Kidney capillary endothelial cell (primary cell): Measurements from ENCODE around the gene ANKRD36C.
"Not testable (repeated sequence)": the region's sequence is repeated elsewhere in the genome, so short reads cannot be mapped to it uniquely, and the experiment has no call there.

Source experiments
- DNase-seq: peaks from one replicate; pipeline ENCODE4 v3.0.0-alpha.2; 2018; ENCODE audit warnings: low spot score

The ANKRD36C gene

DNA sequence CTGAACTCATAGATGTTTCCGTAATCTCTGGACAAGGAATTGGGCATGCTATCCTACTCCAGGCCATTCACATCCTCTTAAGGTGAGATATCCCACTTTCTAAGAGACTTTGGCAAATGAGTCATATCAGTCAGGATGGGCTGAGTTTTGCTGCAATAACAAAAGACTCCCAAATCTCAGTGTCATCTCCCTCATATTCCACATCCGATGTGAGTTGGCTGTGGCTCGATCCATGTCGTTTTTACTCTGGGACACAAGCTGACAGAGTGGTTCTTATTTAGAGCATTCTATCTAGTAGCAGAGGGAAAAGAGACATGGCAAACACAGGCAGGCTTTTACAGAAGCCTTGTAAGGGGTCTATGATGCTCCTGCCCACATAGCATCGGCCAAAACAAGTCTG lies 14.6 kb upstream of the ANKRD36C start:
- DNase-seq: not testable (repeated sequence)

DNA sequence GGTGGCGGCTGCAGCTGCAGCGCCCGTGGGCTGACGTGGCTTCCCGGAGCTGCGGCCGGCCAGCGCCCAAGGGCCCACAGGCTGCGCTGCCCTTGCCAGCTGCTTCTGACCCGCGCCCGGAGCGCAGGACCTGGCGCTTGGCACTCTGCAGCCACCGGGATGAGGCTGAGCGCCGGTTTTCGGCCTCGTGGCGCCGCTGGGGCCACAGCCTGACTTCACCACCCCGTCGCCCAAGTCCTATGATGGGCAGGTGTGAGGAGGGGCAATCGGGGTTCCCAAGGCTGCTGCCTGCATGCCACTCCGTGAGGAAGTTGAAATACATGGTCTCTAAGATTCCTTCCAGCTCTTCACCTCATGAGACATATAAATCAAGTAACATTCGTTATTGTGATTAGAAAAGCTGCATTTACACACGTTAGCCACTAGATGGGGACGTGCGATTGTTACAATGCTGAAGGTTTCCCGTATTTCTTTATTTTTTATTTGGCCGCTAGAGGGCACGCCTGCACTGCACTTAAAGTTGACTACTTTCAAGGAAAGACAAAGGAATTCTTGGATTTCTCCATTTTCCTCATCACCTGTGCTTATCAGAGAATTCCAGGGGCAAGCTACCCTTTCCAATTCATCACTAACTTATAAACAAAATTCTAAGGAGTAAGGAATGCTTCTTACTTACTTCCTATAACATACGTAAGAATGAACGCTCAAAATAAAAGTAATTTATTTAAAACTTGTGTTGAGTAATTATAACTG lies 1.1 kb upstream of the ANKRD36C start:
- peak; percentile 38 for DNase-seq

DNA sequence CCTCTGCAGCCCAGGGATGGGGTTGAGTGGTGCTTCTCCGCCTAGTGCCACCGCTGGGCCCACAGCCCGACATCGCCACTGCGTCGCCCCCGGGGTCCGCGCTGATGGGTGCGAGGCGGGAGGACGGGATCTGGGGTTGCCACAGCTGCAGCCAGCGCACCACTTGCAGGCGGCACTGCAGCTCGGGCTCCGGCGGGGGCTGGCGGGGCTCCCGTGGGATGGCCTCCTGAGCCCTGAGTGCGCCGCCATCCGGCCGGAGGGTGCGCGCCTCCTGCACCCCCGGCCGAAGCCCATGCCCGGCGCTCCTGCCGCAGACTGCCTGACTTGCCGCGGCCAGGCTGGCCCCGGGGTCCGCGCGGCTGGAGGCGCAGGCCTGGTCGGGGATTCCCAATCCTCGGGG lies 478 bp upstream of the ANKRD36C start:
- not testable (repeated sequence) for DNase-seq

DNA sequence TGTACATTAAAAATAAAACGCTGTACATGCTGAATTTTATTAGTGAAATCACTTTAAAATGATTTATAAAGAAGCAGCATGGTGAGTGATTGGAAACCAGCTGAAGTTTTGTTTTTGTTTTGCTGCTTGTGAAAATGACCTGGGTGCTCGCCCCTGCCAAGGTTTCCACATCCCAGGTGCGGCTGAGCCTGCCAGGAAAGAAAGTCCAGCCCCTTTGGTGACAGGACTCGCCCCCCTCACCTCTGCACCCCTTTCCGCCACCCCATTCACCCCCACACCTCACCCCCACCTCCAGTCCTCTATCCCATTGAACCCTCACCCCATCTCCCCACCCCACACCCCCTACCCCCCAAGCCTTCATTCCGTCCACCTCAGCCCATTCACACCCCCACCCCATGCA lies 740 bp downstream of the ANKRD36C start:
- DNase-seq: not testable (repeated sequence)

DNA sequence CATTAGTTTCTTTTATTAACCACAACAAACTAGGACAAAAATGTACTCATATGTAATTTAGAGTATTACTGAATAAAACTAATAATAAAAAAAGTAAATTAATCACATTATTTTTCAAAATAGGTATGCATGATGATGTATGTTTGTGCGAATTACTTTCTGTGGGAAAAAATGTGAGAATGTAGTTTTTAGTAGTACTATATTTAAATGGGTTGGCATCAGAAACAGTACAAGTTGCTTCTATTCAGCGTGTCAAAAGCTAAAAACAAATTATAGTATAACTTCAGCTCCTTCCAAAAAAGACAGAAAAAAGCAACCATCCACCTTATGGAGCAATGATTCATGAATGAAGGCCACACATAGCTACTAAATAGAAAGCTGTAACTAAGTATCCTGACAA lies 40.0 kb downstream of the ANKRD36C start:
- DNase-seq: not testable (repeated sequence)

DNA sequence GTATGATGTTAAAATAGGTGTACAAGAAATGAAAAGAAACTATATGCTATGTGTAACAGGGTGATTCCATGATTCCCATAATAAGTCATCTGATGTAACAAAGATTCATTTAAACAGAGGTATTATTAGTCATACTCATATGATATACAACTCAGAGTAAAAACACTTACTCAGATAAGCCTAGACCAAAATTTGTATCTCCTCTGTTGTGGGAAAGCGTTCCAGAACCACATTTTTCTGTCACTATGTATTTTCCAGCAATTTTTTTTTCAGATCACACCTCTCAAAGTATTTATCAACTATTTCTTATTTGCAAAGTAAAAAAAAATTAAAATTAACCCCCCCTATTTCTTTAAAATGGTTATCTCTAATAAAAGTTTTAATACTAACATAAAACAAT lies 43.6 kb downstream of the ANKRD36C start:
- not testable (repeated sequence) for DNase-seq

DNA sequence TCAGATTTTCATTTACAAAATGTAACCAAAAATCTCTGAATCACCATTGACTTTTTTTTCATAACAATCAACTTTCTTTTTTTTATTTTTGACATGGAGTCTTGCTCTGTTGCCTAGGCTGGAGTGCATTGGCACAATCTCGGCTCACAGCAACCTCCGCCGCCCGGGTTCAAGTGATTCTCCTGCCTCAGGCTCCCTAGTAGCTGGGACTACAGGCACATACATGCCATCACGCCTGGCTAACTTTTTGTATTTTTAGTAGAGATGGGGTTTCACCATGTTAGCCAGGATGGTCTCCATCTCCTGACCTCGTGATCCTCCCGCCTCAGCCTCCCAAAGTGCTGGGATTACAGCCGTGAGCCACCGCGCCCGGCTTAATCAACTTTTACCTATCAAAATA lies 51.7 kb downstream of the ANKRD36C start:
- DNase-seq: not testable (repeated sequence)

DNA sequence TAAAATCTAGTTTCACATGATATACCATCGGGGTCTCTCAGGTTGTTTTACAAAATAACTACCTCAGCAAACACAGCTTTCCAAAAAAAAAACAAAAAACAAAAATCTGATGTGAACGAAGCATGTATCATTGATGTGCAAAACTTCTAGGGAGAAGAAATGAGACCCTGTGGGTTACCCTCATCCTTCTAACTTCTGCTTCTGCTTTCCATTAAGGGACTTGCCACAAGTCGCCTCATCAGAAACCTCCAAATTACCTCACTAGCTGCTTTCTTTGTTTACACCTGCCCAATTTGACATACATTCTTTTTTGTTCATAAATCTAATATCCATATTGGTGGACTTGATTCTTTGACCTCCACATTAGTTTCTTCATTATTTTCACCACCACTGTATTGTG lies 60.9 kb downstream of the ANKRD36C start:
- not testable (repeated sequence) for DNase-seq

DNA sequence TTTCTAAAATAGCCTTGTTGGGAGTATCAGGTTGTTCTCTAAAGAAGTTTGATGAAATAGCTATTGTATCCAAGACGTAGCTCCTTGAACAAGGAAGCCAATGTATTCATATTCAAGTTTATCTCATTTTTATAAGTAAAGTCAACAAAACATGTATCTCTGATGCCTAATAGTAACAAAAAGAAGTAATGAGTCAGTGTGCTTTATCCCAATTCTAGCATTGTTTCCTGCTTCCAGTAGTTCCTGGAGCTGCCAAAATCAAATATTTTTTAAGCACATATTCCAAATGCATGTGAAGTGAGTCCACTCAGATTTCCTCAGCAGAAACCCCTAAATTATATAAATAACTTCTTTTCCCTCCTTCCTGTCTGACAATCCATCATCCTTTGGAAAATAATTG lies 74.6 kb downstream of the ANKRD36C start:
- DNase-seq: not testable (repeated sequence)

DNA sequence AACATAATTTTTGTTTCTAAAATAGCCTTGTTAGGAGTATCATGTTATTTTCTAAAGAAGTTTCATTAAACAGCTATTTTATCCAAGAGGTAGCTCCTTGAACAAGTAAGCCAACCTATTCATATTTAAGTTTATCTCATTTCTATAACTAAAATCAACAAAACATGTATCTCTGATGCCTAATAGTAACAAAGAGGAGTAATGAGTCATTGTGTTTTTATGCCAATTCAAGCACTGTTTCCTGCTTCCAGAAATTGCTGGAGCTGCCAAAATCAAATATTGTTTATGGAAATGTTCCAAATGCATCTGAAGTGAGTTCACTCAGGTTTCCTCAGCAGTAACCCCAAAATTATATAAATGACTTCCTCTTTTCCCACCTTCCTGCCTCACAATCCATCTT lies 76.5 kb downstream of the ANKRD36C start:
- not testable (repeated sequence) for DNase-seq

DNA sequence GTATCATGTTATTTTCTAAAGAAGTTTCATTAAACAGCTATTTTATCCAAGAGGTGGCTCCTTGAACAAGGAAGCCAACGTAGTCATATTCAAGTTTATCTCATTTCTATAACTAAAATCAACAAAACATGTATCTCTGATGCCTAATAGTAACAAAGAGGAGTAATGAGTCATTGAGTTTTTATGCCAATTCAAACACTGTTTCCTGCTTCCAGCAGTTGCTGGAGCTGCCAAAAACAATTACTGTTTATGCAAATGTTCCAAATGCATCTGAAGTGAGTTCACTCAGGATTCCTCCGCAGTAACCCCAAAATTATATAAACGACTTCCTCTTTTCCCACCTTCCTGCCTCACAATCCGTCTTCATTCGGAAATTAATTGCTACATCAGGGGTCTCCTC lies 80.2 kb downstream of the ANKRD36C start:
- peak; percentile 64 for DNase-seq

DNA sequence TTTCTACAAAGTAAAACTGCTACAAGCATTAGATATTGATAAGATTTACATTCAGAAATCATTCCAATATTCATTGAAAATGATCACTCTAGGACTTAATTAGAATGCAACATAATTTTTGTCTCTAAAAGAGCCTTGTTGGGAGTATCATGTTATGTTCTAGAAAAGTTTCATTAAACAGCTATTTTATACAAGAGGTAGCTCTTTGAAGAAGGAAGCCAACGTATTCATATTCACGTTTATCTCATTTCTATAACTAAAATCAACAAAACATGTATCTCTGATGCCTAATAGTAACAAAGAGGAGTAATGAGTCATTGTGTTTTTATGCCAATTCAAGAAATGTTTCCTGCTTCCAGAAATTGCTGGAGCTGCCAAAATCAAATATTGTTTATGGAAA lies 97.2 kb downstream of the ANKRD36C start:
- not testable (repeated sequence) for DNase-seq

DNA sequence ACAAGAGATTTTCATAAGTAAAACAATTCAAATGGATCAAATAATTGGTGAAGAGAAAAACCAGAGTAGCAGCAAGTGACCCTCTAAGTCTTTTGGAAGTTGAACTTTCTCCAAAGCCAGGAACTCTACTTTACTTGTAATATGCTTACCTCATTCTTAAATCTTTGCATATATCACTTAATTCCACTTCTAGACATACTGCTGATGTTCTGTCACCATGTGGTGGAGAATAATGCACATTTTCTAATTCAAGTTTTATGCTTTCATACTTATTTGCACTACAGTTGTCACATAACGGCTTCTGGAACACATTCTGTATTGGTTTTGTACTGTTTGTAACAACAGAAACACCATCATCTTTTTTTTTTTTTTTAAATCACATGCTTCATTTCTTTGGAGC lies 123.7 kb downstream of the ANKRD36C start:
- DNase-seq: not testable (repeated sequence)

DNA sequence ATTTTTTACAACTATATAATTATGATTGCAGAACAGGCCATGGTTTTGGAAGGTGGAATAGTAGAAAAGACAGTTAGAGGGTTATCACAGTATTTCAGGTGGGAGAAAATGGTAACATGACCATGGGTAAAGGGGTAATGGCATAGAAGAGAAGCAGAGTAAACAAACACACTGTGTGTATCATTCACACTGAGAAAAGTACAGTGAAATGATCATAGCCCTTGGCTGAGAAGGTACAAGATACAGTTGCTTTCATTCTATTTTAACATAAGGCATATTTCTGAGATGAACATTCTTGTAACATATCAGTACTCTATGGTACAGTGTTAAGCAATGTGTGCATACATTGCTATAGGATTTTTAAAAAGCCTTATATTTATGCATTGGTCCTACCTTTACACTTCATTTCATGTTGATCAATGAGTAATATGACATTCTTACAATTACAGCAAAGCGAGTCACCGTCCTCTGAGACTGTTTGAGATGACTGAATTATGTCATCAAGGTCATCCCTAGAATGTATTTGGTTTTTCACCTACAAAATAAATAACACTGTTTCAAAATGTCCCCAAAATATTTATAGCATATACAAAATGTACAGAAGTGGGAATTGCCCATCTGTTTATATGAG lies 124.5 kb downstream of the ANKRD36C start:
- not testable (repeated sequence) for DNase-seq

DNA sequence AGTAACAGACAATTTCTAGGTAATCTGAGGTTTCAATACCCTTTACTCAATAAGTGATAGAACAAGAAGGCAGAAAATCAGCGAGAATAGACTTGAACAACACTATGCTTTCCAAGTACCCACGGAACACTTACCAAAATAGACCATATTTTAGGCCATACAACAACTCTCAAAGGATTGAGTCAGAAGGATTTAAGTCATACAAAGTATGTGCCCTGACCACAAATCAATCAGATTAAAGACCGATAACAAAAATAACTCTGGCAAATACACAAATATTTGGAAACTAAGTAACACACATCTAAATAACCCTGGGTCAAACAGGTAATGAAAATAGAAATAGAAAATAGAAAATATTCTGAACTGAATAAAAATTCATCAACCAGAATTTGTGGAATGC lies 129.5 kb downstream of the ANKRD36C start:
- not testable (repeated sequence) for DNase-seq

DNA sequence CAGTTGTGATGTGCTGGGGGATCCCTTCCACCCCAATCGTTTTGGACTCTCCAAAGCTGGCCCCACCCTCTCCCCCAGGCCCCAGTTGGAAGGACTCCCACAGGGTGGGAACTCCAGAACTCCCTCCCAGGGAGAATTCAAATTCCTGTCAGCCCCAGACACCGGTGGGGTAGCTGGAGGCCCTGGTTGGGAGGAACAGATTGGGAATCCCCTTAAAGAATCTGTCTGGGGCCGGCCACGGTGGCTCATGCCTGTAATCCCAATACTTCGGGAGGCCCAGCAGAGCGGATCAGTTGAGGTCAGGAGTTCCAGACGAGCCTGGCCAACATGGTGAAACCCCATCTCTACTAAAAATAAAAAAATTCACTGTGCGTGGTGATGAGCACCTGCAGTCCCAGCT lies 155.5 kb downstream of the ANKRD36C start:
- no peak for DNase-seq

DNA sequence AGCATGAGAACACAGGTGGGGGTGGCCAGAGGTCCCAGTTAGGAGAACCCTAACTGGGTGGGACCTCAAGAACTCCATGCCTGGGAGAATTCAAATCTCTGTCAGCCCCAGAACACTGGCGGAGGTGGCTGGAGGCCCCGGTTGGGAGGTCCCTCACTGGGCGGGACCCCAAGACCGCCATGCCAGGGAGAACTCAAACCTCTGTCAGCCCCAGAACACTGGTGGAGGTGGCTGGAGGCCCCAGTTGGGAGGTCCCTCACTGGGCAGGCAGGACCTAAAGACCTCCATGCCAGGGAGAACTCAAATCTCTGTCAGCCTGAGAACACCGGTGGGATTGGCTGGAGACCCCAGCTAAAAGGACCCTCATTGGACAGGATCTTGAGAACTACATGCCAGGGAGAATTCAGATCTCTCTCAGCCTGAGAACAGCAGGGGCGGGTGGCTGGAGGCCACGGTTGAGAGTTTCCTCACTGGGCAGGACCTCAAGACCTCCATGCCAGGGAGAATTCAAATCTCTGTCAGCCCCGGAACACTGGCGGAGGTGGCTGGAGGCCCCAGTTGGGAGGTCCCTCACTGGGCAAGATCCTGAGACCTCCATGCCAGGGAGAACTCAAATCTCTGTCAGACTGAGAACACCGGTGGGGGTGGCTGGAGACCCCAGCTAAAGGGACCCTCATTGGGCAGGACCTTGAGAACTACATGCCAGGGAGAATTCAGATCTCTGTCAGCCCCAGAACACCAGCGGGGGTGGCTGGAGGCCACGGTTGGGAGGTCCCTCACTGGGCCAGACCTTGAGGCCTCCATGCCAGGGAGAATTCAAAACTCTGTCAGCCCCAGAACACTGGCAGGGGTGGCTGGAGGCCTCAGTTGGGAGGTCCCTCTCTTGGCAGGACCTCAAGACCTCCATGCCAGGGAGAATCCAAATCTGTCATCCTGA lies 157.3 kb downstream of the ANKRD36C start:
- DNase-seq: not testable (repeated sequence)

DNA sequence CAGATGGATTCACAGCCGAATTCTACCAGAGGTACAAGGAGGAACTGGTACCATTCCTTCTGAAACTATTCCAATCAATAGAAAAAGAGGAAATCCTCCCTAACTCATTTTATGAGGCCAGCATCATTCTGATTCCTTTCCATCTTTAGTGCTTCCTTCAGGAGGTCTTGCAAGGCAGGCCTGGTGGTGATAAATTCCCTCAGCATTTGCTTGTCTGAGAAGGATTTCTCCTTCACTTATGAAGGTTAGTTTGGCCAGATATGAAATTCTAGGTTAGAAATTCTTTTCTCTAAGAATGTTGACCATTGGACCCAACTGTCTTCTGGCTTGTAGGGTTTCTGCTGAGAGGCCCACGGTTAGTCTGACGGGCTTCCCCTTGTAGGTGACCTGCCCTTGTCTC lies 167.4 kb downstream of the ANKRD36C start:
- DNase-seq: not testable (repeated sequence)

DNA sequence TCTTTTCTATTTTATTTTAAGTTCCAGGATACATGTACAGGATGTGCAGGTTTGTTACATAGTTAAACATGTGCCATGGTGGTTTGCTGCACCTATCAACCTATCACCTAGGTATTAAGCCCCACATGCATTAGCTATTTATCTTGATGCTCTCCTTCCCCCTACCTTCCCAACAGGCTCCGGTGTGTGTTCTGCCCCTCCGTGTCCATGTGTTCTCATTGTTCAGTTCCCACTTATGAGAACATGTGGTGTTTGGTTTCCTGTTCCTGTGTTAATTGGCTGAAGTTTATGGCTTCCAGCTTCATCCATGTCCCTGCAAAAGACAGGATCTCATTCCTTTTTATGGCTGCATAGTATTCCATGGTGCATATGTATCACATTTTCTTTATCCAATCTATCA lies 174.1 kb downstream of the ANKRD36C start:
- not testable (repeated sequence) for DNase-seq

DNA sequence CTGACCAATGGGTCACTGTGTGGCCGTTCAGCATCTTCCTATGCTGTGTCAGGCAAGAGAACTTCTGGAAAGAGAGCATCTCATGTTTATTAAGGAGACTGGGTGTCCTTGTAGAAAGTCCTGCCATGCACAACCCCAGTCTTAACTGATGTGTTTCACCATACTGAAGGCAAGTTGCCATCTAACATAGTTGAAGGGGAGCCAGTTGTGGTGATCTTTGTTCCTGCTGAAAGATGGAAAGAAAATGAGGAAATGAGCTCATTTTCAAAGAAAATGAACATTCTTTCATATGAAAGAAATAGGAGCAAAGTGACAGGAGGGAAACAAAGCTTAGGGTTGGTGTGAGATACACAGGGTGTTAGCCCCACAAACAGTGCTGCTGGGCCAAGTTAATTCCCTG lies 178.3 kb downstream of the ANKRD36C start:
- not testable (repeated sequence) for DNase-seq

DNA sequence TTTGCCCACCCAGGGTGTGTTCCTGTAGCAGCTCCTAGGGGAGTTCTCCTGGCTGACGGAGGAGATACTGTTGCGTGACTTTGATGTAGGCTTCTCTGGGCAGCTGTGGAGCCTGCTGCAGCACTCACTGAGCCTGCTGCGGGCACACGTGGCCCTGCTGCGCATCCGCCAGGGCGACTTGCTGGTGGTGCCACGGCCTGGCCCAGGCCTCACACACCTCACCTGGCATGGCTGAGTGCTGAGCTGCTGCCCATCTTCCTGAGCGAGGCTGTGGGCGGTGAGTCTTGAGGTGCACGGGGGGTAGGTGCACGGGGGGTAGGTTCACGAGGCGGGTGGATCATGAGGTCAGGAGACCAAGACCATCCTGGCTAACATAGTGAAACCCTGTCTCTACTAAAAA lies 191.7 kb downstream of the ANKRD36C start:
- no peak for DNase-seq

DNA sequence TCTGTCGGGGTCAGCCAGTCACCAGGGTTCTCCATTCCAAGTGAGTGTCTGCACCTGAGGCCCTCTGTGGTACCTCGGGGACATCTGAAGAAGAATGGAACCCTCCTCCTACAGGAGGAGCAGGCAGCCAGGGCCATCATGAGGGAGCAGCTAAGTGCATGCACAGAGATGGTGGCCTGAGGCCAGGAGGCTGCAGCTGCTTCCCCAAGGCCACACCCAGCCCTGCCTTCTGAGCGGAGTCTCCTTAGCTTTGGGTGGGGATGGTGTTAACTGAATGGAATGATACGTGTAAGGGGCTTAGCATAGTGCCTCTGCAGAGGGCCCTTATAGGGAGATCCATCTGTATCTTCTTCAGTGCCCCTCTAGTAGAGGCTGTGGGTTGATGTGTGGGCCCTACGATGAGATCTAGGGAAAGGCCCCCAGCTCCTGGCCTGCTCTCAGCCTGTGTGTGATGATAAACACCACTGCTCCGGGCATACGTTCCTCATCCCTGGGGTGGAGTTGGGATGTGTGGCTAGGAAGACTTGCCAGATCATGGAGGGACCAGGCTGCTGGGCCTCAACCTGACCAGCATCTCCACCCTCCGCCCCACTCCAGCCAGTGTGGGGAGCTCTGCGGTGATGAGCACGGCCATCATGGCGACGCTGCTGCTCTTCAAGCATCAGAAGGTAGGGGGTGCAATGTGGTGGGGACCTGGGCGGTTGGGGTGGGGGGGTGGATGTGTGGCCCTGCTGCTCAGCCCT lies 192.3 kb downstream of the ANKRD36C start:
- not testable (repeated sequence) for DNase-seq
